KG1 (cell line): ENCODE data around the gene LCN15.
"Not testable (repeated sequence)": the region's sequence is repeated elsewhere in the genome, so short reads cannot be mapped to it uniquely, and the experiment has no call there.

Experiments used
- DNase-seq: peaks from one replicate; lab custom pipeline; 2025; lab: John Stamatoyannopoulos, UW

LCN15 gene

DNA sequence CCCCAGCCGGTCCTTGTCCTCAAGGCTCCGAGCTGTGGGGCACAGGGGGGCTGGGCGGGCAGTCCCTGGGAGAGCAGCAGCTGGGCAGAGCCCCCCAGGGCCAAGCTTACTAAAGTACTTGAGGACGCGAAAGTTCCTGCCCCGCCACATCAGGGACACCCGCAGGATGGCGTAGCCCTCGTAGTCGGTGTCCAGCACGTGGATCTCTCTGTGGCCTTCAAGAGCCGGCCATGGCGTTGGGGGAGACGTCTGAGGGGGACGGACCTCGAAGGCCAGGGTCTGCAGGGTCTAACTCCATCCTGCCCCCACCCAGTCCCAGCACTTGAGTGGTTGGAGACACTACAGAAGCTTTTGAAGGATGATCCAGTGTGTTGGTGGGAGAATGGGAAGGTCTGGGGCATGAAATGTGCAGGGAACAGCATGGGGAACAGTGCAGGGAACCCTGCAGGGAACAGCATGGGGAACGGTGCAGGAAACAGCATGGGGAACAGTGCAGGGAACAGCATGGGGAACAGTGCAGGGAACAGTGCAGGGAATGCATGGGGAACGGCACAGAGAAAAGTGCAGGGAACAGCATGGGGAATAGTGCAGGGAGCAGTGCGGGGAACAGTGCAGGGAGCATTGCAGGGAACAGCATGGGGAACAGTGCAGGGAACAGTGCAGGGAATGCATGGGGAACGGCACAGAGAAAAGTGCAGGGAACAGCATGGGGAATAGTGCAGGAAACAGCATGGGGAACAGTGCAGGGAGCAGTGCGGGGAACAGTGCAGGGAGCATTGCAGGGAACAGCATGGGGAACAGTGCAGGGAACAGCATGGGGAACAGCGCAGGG lies 8.8 kb downstream of the LCN15 start:
- DNase-seq, result not testable (repeated sequence)

DNA sequence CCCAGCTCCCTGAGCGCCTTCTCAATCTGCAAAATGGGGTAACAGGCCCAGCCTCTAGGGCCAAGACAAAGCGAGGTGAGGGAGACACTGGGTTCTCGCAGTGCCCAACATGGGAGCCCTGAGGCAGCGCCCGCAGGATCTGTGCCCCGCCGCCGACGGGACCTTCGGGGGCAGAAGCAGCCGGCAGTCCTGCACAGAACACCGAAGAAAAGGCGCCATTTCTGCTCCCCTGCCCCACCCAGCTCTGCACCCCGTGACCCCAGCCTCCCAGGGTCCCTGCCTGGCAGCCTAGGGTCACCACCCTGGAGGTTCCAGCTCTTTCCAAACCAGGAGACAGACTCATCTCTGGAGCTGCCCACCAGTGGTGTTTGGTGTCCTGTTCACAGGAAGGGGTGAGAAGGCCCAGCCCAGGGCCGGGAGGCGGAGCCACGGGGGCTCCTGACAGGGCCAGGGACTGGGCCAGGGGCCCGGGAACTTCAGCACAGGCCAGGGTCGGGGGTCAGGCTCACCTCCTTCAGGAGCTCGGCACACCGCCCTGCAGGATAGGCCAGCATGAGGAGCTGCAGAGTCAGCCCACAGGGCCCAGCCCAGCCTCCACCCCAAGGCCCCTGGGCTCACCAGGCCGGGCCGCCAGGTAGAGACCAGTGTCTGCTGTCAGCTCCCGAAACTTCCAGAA lies 9.6 kb downstream of the LCN15 start:
- DNase-seq, result no peak

DNA sequence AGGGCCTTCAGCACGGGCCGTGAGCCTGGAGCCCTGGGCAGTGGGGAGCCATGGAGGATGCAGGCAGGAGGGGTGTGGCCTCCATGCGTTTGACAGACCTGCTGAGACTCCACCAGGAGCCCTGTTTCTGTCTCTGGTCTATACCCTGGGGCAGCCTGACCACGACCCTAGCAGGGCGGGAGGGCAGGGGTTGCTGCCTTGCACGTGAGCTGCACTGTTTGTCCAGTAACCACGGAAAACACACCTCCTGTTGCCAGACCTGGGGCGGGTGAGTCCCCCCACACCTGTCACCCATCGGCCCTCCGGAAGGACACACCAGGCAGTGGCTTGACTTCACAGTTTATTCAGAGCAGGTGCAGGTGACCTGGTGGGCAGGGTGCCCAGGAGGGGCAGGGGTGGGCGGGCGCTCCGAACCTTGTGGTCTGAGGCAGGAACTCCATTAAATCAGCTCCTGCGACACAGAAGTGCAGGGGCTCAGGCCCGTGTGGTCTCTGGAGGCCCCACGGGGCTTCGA lies 10.2 kb downstream of the LCN15 start:
- DNase-seq, result no peak

DNA sequence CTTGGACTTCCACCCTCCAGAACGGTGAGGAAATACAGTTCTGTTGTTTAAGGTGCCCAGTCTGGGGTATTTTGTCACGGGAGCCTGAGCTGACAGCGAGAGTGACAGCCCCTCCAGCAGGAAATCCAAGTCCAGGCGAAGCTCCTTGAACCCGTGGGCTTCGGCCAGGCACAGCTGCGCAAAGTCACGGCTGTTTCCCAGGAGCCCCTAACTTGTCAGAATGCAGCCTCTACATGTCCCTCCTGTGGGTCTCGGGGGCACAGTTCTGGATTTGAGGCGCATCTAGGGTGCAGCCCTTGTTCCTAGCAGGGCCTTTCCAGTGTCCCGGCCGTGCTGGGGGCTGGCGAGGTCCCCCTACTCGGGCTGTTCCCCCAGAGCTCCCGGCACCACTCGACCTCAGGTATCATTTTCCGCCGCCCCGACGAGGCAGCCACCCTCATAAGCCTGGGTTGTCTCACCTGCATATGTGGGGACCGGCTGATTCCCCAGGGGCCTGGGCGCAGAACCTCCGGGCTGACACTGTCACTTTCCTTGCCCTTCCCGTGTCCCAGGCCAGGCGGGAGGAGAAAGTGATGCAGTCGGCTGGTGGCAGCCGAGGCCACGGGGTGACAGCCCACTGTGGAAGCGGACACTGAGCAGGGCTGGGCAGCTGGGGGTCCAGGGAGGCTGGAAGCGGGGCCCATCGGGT lies 10.8 kb downstream of the LCN15 start:
- no peak for DNase-seq

DNA sequence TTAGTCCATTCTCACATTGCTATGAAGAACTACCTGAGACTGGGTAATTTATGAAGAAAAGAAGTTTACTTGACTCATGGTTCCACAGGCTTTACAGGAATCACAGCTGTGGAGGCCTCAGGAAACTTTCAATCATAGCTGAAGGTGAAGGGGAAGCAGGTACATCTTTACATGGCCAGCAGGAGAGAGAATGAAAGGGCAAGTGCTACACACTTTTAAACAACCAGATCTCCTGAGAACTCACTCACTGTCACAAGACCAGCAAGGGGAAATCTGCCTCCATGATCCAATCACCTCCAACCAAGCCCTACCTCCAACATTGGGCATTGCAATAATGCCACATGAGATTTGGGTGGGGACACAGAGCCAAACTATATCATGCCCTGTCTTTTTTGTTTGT lies 12.5 kb downstream of the LCN15 start:
- DNase-seq, result no peak

DNA sequence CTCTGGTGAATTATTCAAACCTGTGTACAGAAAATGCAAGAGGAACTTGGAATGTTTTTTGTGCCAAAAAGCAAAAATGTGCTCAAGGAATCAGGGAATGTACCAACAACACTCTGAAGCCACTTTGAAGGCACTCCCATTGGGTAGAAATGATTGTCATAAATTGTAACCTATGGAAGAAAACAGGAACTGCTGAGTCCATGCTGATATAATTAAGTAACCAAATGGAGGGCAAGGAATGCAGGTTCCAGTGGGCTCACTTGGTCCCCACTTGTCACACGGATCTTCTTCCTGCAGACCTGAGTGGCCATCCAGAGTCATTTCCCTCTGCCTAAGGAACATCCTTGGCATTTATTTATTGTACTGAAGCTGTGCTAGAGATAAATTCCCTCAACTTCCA lies 13.1 kb downstream of the LCN15 start:
- no peak for DNase-seq

DNA sequence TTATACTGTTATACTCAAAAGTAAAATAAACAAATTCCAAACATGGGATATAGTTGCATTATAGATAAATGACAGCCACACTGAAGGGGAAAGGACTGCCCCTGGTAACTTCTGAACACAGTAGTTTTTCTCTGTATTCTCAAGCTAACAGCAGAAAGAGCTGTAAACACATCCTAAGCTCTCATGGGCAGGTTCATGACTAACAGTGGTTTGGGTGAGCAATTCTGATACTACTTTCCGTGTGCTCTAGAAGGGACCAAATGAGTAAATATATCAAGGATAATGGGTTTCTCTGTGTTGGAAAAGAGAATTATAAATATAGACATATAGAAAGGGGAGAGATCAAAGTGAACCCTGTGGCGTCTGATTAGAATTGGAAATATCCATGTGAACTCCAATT lies 13.8 kb downstream of the LCN15 start:
- DNase-seq, result no peak

DNA sequence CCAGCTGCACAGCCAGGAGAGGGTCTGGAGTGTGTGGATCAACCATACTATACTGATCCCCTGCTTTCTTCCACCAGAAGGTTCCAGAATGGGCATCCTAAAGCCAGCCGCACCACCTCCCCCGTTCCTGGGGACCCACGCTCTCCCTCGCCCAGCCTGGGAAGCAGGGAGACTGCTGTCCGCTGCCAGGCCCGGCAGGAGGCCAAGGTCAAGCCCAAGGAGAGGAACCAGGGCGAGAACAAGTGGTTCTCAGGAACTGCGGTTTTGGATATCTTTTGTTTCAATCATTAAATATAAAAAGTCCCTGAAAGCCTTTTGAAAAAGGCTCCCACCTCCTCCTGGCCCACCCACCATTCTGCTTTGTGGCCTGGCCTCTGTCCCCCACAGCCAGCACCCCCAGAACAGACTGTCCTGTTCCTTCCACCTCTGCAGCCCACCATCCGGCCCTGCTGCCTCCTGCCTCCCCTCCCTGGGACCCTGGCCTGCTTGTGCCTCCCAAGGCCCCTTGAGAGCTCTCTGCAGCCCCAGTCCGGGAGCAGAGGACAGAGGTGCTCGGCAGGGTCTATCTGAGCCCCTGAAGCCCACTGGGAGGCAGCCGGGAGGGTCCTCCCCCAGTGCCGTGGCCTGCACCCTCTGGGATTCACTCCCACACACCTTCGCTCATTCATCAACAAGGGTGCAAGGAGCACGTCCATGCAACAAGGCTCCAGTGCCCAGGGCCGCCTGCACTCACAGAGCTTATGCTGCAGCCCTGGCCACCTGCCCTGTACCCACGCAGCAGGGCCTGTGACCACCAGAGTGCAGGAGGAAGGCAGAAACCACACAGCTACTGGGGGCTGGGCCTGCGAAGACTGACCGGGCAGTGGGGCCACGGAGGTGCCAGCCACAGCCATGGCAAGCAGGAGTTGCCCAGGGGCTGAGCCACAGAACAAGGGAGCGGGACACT lies 15.4 kb downstream of the LCN15 start:
- no peak for DNase-seq

DNA sequence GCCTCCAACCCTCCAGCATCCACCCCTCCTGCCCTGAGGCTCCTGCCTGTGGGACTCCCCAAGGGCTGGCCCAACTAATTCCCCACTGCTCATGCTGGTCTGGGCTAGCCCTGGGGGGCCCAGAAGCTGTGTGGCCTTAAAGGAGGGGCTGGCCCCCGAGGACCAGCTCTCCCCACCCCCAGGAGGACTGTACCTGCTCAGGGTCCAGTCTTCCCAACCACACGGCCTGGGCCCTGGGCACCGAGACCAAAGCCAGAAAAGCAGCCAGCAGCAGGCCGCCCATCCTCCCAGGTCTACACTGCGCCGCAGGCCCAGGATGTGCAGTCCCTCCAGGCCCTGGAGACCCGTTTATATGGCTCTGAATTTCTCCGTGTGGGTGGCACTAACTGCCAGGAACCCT lies 16.1 kb downstream of the LCN15 start, which contains the start of gene LCN6:
TSS of gene LCN6 (minus strand) at position 325 of the 400 bp plus-strand sequence. CDS start at position 283, 42 bp downstream.
- DNase-seq, result no peak

DNA sequence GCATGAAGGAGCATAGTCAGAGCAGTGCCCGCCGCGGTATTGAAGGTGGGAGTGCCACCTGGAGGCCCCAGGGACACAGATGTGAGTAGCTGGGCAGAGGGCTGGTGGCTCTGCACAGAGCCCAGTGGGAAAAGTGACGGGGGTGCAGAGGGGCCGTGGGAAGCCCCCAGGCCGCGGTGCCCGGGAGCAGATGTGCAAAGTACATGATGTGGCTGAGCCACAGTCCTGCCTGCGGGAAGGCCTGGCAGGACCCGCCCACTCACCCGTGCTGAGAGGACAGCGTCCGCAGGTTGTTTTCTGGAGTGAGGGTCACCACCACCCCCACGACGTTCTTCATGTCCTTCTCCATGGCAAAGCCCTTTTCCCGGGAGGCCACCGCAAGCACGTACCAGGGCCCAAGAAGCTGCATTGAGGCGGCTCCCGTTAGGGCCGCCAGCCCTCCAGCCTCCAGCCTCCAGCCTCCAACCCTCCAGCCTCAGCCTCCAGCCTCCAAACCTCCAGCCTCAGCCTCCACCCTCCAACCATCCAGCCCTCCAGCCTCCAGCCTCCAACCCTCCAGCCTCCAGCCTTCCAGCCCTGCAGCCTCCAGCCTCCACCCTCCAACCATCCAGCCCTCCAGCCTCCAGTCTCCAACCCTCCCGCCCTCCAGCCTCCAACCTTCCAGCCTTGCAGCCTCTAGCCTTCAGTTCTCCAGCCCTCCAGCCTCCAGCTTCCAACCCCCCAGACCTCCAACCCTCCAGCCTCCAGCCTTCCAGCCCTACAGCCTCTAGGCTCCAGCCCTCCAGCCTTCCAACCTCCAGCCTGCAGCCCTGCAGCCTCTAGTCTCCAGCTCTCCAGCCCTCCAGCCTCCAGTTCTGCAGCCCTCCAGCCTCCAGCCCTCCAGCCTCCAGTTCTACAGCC lies 16.9 kb downstream of the LCN15 start:
- DNase-seq, result no peak

DNA sequence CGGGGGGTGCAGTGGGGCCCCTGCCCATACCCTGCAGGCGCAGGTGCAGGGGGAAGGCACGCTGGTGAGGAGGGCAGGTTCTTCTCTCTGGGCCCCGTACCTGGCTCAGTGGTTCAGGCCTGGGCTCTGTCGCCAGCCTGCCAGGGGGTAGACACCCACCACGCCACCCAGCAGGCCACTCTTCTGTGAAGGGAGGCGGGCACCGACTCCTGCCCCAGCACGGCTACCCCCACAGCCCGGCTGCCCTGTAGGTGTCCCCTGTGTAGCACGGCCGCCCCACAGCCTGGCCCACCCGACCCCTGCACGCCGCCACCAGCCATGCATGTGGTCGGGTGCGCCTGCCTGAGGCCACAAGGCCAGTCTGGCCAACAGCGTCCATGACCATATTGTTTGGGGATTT lies 17.7 kb downstream of the LCN15 start:
- DNase-seq, result no peak

DNA sequence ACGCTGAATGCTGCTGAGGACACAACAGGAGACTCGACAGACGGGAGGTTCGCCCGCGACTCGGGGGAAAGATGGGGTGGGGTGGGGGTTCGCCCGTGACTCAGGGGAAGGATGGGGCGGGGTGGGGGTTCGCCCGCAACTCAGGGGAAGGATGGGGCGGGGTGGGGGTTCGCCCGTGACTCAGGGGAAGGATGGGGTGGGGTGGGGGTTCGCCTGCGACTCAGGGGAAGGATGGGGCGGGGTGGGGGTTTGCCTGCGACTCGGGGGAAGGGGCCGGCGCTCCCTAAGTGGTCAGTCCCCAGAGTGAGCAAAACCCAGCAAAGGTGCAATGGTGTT lies 18.2 kb downstream of the LCN15 start:
- no peak for DNase-seq

DNA sequence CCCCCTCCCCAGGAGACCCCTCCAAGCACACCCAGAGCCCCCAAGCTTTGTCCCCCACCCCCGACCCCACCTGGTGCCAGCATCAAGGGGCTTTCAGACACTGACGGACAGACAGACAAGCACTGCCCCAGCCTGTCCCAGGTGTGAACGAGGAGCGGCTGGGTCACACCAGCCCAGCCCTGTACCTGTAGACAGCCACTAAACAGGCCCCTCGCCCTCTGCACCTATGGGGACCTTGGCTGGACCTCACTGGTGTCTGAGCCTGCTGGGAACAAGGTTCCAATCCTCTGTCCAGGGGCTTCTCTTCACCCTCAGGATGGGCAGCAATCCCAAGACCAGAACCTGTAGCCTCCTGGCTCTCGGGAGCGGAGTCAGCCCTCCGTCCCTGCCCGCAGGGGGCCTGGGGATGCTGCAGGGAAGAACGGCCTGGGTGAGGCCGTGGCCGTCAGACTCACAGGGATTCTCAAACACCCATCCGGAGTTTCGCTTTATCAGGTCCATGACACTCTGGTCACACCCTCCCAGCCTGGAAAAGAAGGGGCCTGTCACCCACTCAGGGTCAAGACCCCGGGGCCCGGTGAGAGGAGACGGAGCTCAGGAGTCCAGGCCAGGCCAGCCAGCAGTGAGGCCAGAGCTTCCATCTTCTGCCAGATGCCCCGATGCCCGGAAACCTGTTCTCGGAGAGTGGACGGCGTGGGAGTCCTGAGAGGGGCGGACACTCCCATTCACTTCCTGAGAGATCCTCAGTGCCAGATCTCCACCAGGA lies 18.7 kb downstream of the LCN15 start:
- no peak for DNase-seq

DNA sequence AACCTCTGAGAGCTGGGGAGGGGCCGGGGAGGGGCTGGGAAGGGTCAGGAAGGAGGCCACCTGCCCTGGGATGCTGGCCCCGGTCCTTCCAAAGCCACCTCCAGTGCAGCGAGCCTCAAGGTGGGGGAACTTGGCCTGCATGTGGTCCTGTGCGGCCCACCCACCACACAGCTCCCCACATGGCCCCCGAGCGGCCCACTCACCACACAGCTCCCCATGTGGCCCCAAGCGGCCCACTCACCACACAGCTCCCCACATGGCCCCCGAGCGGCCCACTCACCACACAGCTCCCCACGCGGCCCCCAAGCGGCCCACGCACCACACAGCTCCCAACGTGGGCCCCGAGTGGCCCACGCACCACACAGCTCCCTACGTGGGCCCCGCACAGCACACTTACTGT lies 19.5 kb downstream of the LCN15 start:
- no peak for DNase-seq

DNA sequence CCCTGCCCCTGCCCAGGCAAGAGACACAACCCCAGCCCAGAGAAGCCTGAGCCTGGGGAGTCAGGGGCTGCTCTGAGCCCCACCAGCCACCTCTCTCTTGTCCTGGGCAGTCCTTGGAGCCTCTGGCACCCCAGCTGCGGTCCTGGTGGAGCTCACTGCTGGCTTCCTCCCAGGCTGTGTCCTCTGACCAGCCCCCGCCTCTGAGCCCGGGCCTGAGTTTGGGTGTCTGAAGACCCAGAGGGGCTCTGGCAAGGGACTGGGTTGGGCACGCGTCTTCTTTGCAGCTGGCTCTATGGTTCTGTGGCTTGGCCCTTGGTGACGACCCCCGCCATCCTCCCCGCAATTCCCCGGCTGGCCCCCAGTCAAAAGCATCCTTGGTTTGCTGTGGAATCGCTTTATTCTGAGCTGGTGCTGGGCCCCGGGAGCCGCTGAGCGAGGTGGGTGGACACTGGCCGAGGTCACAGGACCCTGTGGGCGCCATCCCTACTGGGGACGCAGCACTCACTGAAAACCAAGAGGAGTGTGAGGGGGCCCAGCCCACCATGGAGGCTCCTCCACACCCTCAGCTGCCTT lies 20.6 kb downstream of the LCN15 start:
- no peak for DNase-seq

DNA sequence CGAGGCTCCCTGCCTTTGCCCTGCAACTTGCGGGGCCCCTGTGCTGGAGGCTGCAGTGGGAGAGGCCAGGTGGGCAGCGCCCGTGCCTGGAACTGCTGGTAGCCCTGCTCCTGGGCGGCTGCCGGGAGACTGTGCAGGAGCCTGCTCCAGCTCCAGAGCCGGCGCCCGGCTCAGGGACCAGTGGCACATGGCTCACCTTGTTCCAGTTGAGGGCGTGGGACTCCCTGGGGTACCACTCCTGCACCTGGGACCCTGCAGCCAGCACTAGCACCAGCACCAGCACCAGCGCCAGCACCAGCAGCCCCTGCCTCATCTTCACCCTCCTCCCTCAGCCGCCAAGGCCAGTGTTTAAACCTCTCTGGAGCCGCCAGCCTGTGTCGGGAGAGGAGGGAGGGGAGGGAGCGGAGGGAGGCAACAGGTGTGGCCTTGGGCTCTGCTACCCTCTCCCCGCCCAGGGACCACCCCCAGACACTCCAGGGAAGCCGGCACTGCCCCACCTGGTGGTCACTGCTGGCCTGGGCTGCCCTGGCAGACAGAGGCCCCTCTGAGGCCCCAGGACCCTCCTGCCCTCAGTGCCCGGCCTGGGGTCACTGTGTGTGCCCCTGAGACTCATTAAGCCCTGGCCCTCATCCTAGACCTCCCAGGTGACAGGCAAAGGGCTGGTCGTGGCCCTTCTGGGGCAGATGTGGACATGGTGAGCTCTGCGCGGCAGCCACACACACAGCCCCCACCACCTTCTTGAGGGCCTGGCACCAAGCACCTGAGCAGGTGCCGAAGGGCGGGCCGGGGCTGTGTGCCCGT lies 21.5 kb downstream of the LCN15 start, which contains the start of gene LCN10:
TSS of gene LCN10 (minus strand) at position 350 of the 801 bp plus-strand sequence. CDS start at position 313, 37 bp downstream.
- no peak for DNase-seq

DNA sequence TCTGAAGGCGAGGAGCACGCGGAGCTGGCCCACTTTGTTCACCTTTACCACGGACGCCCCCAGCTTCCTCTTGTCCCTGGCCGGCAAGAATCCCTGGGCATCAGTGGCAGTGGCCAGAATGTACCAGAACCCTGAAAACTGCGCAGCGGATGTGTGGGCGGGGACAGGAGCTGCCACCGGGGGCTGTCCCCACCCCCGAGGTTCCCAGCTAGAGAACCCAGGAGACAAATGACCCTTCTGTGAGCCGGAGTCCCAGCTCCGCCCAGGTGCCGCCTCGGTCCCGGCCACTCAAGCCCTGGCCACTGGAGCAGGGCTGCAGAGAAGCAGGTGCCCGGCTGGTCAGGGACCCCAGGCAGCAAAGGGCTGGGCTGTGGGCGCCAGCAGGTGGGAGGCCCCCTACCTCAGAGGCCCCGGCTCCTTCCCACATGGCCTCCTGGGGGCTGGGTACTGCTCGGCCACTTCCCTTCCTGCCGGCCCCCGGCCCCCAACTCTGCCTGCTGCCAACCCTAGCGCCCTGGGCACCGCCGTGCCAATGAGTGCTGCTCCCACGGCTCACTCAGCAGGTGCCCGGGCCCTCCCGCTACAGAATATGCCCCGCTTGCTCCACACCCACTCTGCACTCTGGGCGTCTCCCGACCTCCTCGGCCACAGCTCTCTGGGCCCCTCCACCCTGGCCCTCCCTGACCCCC lies 22.3 kb downstream of the LCN15 start:
- DNase-seq, result no peak
